ENCODE results near the gene ARHGAP42.
"Not testable (repeated sequence)": the region's sequence is repeated elsewhere in the genome, so short reads cannot be mapped to it uniquely, and the experiment has no call there.

GRCh38 chr11:101013702-101014101 lies 326.6 kb downstream of the ARHGAP42 start:
- not testable (repeated sequence) for TF ChIP-seq CTCF (IDR thresholded peaks at IDR 0.05 in 8 of 11, conservative IDR thresholded peaks at IDR 0.05 in 3 of 11); POLR2AphosphoS5 (IDR thresholded peaks at IDR 0.05)

All from spleen (tissue), 7 donors.